GM12878 (cell line): ENCODE data around the gene PPP1R7. TPM values are rescaled to one million over a fixed set of nuclear protein-coding genes. Genes with fewer than 3 reads are reported as not detected.

Experiments used
- ATAC-seq: fragments of 200-7000 bp; cut with Tn5 transposase; 3 replicates; pipeline ENCODE4 v1.9.1; 2020; ENCODE audit warnings: mild to moderate bottlenecking, moderate library complexity
- BruUV-seq: library from RNA; stranded (reverse); fragments of 400-500 nt; replicated peaks from 2 replicates; lab custom pipeline; 2021; lab: Mats Ljungman, UMichigan
- CTCF ChIA-PET: fragments of 300-600 bp; sonication (Branson Sonifier 250); formaldehyde crosslinking; extraction: SDS; loops from one replicate; lab custom pipeline; 2021; ENCODE audit warnings: inconsistent platforms; lab: Yijun Ruan, JAX
- POLR2A ChIA-PET: fragments of 350-600 bp; formaldehyde crosslinking; extraction: SDS; loops from one replicate; lab custom pipeline; 2021; ENCODE audit warnings: inconsistent platforms; lab: Charles Lee
- RAD21 ChIA-PET: fragments of 300-600 bp; sonication (Branson Sonifier 250); formaldehyde crosslinking; loops from one replicate; lab custom pipeline; 2023; ENCODE audit warnings: antibody characterized with exemption; ENCODE audit not compliant: unreplicated experiment; lab: Charles Lee
- SMC1A ChIA-PET: fragments of 300-600 bp; sonication (Branson Sonifier 250); formaldehyde crosslinking; loops from one replicate; lab custom pipeline; 2023; ENCODE audit not compliant: unreplicated experiment, uncharacterized antibody; lab: Charles Lee
- DNase-seq: peaks from one replicate; pipeline ENCODE4 v3.0.0-alpha.2; 2011; ENCODE audit warnings: low read depth, low spot score
- FAIRE-seq: peaks from 3 replicates; lab custom pipeline; 2011; peaks lifted over from hg19 to GRCh38; lab: Jason Lieb, UNC
- H2AFZ ChIP-seq: 2 replicates; pipeline ENCODE4 v1.6.0; 2011; ENCODE audit warnings: low read depth, low read length, control low read depth; ENCODE audit not compliant: control insufficient read depth
- H3K27ac ChIP-seq: 2 replicates; pipeline ENCODE4 v1.5.1; 2011; ENCODE audit warnings: control low read depth; ENCODE audit not compliant: control insufficient read depth, insufficient read depth
- H3K27me3 ChIP-seq, 2 experiments: replicated peaks in 1 of 2; 2 replicates each; pipeline versions ENCODE4 v1.6.0 to v1.6.1; 2011; ENCODE audit warnings: low read length in 1 of 2; ENCODE audit not compliant: control insufficient read depth in 2 of 2, insufficient read depth in 2 of 2
- H3K36me3 ChIP-seq, 2 experiments: 2 replicates each; pipeline ENCODE4 v1.5.1; 2011; ENCODE audit warnings: low read length in 1 of 2; ENCODE audit not compliant: control insufficient read depth in 2 of 2, insufficient read depth in 2 of 2
- H3K4me1 ChIP-seq: 2 replicates; pipeline ENCODE4 v1.6.1; 2011; ENCODE audit warnings: mild to moderate bottlenecking, low read length, moderate library complexity, mixed read lengths; ENCODE audit not compliant: control insufficient read depth, insufficient read depth
- H3K4me2 ChIP-seq: 2 replicates; pipeline ENCODE4 v1.6.0; 2011; ENCODE audit warnings: control low read depth; ENCODE audit not compliant: control insufficient read depth, insufficient read depth
- H3K4me3 ChIP-seq: fragments of 200-600 bp; sonication (generic); 2 replicates; pipeline ENCODE4 v1.5.1; 2016
- H3K79me2 ChIP-seq: 2 replicates; pipeline ENCODE4 v1.6.0; 2011; ENCODE audit warnings: low read length; ENCODE audit not compliant: control insufficient read depth, insufficient read depth
- H3K9ac ChIP-seq: 2 replicates; pipeline ENCODE4 v1.8.0; 2011; ENCODE audit warnings: low read length, control low read depth, mixed read lengths; ENCODE audit not compliant: control insufficient read depth, insufficient read depth
- H3K9me3 ChIP-seq: replicated peaks from 3 replicates; pipeline ENCODE4 v1.5.1; 2011; ENCODE audit warnings: mild to moderate bottlenecking, low read length; ENCODE audit not compliant: control insufficient read depth, insufficient read depth
- H4K20me1 ChIP-seq: 2 replicates; pipeline ENCODE4 v1.6.0; 2011; ENCODE audit not compliant: control insufficient read depth, insufficient read depth
- BACH1 ChIP-seq: fragments of 450-650 bp; IDR thresholded peaks from 2 replicates; pipeline ENCODE4 v1.6.1; 2017; ENCODE audit warnings: mild to moderate bottlenecking, borderline replicate concordance
- CBFB ChIP-seq: IDR thresholded peaks from 2 replicates; pipeline ENCODE4 v1.6.1; 2016; ENCODE audit warnings: antibody characterized with exemption, low read depth
- FOS ChIP-seq: IDR thresholded peaks from 3 replicates; pipeline ENCODE4 v1.6.1; 2011; ENCODE audit warnings: borderline replicate concordance; ENCODE audit not compliant: insufficient read length; ENCODE audit errors: extremely low read depth
- HCFC1 ChIP-seq: fragments of 150-350 bp; IDR thresholded peaks from 2 replicates; pipeline ENCODE4 v1.6.1; 2014; ENCODE audit warnings: low read length
- MAX ChIP-seq: IDR thresholded peaks from 2 replicates; pipeline ENCODE4 v1.6.1; 2012; ENCODE audit warnings: low read depth, low read length, improper control_type of control experiment
- RELB ChIP-seq: fragments of 450-650 bp; IDR thresholded peaks from 2 replicates; pipeline ENCODE4 v1.6.1; 2017; ENCODE audit warnings: low read depth, mild to moderate bottlenecking, moderate library complexity
- RUNX3 ChIP-seq: IDR thresholded peaks from 2 replicates; pipeline ENCODE4 v1.6.1; 2012; ENCODE audit warnings: low read length, inconsistent platforms
- SIN3A ChIP-seq: IDR thresholded peaks from 2 replicates; pipeline ENCODE4 v1.6.1; 2012; ENCODE audit warnings: low read depth, low read length, improper control_type of control experiment
- SMAD1 ChIP-seq: fragments of 450-650 bp; IDR thresholded peaks from 2 replicates; pipeline ENCODE4 v1.6.1; 2018; ENCODE audit warnings: mild to moderate bottlenecking, low read depth; ENCODE audit not compliant: partially characterized antibody
- TCF12 ChIP-seq: IDR thresholded peaks from 2 replicates; pipeline ENCODE4 v1.6.1; 2011; ENCODE audit warnings: low read depth, mild to moderate bottlenecking, low read length
- WGBS: methylation state at CpG from one replicate; pipeline ENCODE4 v1.1.6; 2016; ENCODE audit warnings: low lambda C conversion rate; ENCODE audit not compliant: insufficient replicate concordance, insufficient coverage; ENCODE audit errors: missing lambda C conversion rate; 5-methylcytosine and 5-hydroxymethylcytosine counted together
- in situ Hi-C: fragments of 300-500 bp; cut with MboI; formaldehyde crosslinking; loops from 9 replicates; pipeline ENCODE4 v1.14.3; 2018; ENCODE audit warnings: mixed read lengths
- intact Hi-C: fragments of 100-400 bp; cut with micrococcal nuclease; formaldehyde crosslinking; loops from one replicate; pipeline ENCODE4 v1.14.2; 2022; ENCODE audit not compliant: unreplicated experiment
- polyA plus RNA-seq, 11 experiments: library from polyadenylated mRNA; depleted of rRNA in 4 of 11; unstranded in 6 of 11; stranded (reverse) in 5 of 11; fragments of >200 nt; fragmentation: Nextera tagmentation in 4 of 11; fragmentation: Illumina TruSeq in 1 of 11; extraction: Ambion mirVana in 4 of 11; extraction: Trizol in 1 of 11; gene quantifications; 1 replicate in 1 of 11; 2 replicates in 10 of 11; pipeline versions ENCODE4 v1.2.1 to v1.2.3, GENCODE V29; 2011 to 2016; ENCODE audit warnings: inconsistent platforms in 2 of 11, missing spikeins in 2 of 11, low read depth in 1 of 11
- total RNA-seq, 4 experiments: library from RNA; depleted of rRNA in 3 of 4; stranded (reverse); fragments of >200 nt in 3 of 4; fragmentation: Illumina TruSeq in 1 of 4; extraction: Trizol in 1 of 4; gene quantifications; 2 replicates each; pipeline versions ENCODE4 v1.2.1 to v1.2.3, GENCODE V29; 2013 to 2021

The PPP1R7 gene
- total and polyA plus RNA-seq, 10 of the 15 experiments (the other 5 are each of a cell fraction or from before 2014, with no cell fraction given), result 78.5 to 174 (median 93.7) TPM

GRCh38 chr2:241148891-241149674, 1.2 kb upstream of the PPP1R7 start, which contains the start of gene PASK (continued):
- peak; percentile 55 for TF ChIP-seq FOS
- TF ChIP-seq HCFC1, result peak; percentile 49; the same call in 1 of the 2 replicates

GRCh38 chr2:241149675-241149924, 667 bp upstream of the PPP1R7 start:
- ChIA-PET CTCF (interaction anchor here (0.7 to 4.1 kb wide), 10 partner anchors 15 to 128 kb away, joined by 3 to 36 read pairs (median 4); partner anchors contain the start of gene MTERF4), RAD21 (interaction anchor here (0.7 to 3.7 kb wide), 14 partner anchors 20 to 217 kb away, joined by 3 to 62 read pairs (median 6); partner anchors contain the start of genes HDLBP and MTERF4), POLR2A (interaction anchor here (0.7 to 3.4 kb wide), 16 partner anchors 14 to 588 kb away, joined by 3 to 16 read pairs (median 5); partner anchors contain the start of gene MTERF4), SMC1A (interaction anchor here (0.7 to 6.2 kb wide), 10 partner anchors 28 to 563 kb away, joined by 3 to 49 read pairs (median 4); partner anchors contain the start of genes CAPN10 and MTERF4)
- in situ Hi-C loops (no loop called here), intact Hi-C loops (loop anchor here (2.0 to 10.0 kb wide), 3 partner anchors 23 to 65 kb away; partner anchors contain the start of gene MTERF4)
- Histone ChIP-seq H3K9ac (peak overlapping the region; percentile 84; the same call in 1 of the 2 replicates), H3K79me2 (peaks cover 46% of the 10 kb centered on the region), H3K36me3 (peaks cover 4% of the 10 kb centered on the region in 2 experiments; a peak in 2 of 4 replicates), H3K27ac (0 out of 2 replicates have a peak overlapping the region, but pooled peaks have one; percentile 35), H3K9me3 (no peaks in the 10 kb centered on the region), H3K4me2 (peak overlapping the region; percentile 93), H3K27me3 (no peaks in the 10 kb centered on the region), H2AFZ (peak overlapping the region; percentile 98), H3K4me3 (peak overlapping the region; percentile 74), H3K4me1 (peaks cover 23% of the 10 kb centered on the region), H4K20me1 (no peaks in the 10 kb centered on the region)
- WGBS, result under 1% methylated on average over 22 of the region's 23 CpGs
- peak; percentile 16; the same call in 2 of the 3 replicates for ATAC-seq
- no TSS peak for BruUV-seq
- DNase-seq, result no peak
- no peak for FAIRE-seq
- TF ChIP-seq TCF12 (0 out of 2 replicates have a peak, but pooled peaks have one; percentile 5), SMAD1 (no peak), SIN3A (0 out of 2 replicates have a peak, but pooled peaks have one; percentile 1), BACH1 (no peak), RUNX3 (no peak), MAX (peak; percentile 7; the same call in 1 of the 2 replicates), CBFB (peak; percentile 54; the same call in 1 of the 2 replicates), RELB (no peak)
